ENCODE results near the gene VNN1.

DNA sequence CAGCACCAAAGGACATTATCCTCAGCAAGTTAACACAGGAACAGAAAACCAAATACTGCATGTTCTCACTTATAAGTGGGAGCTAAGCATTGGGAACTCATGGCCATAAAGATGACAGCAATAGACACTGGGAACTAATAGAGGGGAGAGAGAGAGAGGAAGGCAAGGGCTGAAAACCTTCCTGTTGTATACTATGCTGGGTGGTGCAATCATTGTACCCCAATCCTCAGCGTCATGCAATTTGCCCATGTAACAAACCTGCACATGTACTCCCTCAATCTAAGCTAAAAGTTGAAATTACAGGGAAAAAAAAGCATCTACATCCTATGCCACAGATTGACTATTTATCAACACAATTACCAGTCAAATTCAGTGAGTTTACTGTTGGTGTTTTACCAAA, 20.0 kb upstream of the VNN1 start:
- TF ChIP-seq, protein P1, sequence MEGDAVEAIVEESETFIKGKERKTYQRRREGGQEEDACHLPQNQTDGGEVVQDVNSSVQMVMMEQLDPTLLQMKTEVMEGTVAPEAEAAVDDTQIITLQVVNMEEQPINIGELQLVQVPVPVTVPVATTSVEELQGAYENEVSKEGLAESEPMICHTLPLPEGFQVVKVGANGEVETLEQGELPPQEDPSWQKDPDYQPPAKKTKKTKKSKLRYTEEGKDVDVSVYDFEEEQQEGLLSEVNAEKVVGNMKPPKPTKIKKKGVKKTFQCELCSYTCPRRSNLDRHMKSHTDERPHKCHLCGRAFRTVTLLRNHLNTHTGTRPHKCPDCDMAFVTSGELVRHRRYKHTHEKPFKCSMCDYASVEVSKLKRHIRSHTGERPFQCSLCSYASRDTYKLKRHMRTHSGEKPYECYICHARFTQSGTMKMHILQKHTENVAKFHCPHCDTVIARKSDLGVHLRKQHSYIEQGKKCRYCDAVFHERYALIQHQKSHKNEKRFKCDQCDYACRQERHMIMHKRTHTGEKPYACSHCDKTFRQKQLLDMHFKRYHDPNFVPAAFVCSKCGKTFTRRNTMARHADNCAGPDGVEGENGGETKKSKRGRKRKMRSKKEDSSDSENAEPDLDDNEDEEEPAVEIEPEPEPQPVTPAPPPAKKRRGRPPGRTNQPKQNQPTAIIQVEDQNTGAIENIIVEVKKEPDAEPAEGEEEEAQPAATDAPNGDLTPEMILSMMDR (tag by site-specific recombination; IDR thresholded peaks at IDR 0.05): no peak
- TF ChIP-seq ZNF302 (tag by site-specific recombination; IDR thresholded peaks at IDR 0.05; ENCODE audit: low read depth): no peak
- TF ChIP-seq ZNF211 (tag by site-specific recombination; IDR thresholded peaks at IDR 0.05; ENCODE audit: low read depth): no peak
- TF ChIP-seq, protein P2, sequence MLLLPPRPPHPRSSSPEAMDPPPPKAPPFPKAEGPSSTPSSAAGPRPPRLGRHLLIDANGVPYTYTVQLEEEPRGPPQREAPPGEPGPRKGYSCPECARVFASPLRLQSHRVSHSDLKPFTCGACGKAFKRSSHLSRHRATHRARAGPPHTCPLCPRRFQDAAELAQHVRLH (tag by site-specific recombination; IDR thresholded peaks at IDR 0.05): no peak
- TF ChIP-seq ZNF24 (tag by site-specific recombination; IDR thresholded peaks at IDR 0.05): no peak
- TF ChIP-seq, protein P3, sequence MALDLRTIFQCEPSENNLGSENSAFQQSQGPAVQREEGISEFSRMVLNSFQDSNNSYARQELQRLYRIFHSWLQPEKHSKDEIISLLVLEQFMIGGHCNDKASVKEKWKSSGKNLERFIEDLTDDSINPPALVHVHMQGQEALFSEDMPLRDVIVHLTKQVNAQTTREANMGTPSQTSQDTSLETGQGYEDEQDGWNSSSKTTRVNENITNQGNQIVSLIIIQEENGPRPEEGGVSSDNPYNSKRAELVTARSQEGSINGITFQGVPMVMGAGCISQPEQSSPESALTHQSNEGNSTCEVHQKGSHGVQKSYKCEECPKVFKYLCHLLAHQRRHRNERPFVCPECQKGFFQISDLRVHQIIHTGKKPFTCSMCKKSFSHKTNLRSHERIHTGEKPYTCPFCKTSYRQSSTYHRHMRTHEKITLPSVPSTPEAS (tag by site-specific recombination; IDR thresholded peaks at IDR 0.05): no peak
- TF ChIP-seq SCRT1 (tag by site-specific recombination; IDR thresholded peaks at IDR 0.05; ENCODE audit: borderline replicate concordance): no peak
- TF ChIP-seq, protein P4, sequence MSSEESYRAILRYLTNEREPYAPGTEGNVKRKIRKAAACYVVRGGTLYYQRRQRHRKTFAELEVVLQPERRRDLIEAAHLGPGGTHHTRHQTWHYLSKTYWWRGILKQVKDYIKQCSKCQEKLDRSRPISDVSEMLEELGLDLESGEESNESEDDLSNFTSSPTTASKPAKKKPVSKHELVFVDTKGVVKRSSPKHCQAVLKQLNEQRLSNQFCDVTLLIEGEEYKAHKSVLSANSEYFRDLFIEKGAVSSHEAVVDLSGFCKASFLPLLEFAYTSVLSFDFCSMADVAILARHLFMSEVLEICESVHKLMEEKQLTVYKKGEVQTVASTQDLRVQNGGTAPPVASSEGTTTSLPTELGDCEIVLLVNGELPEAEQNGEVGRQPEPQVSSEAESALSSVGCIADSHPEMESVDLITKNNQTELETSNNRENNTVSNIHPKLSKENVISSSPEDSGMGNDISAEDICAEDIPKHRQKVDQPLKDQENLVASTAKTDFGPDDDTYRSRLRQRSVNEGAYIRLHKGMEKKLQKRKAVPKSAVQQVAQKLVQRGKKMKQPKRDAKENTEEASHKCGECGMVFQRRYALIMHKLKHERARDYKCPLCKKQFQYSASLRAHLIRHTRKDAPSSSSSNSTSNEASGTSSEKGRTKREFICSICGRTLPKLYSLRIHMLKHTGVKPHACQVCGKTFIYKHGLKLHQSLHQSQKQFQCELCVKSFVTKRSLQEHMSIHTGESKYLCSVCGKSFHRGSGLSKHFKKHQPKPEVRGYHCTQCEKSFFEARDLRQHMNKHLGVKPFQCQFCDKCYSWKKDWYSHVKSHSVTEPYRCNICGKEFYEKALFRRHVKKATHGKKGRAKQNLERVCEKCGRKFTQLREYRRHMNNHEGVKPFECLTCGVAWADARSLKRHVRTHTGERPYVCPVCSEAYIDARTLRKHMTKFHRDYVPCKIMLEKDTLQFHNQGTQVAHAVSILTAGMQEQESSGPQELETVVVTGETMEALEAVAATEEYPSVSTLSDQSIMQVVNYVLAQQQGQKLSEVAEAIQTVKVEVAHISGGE (tag by site-specific recombination; conservative IDR thresholded peaks at IDR 0.05; ENCODE audit: low read depth): no peak

Data from HEK293 (cell line).